GM23248 (cell line): ENCODE data around the gene UBQLNL.

Source experiments
- EZH2 ChIP-seq: fragments of 200-600 bp; sonication (generic); IDR thresholded peaks from 2 replicates; pipeline ENCODE4 v1.6.1; 2018; ENCODE audit warnings: antibody characterized with exemption, mild to moderate bottlenecking; ENCODE audit not compliant: insufficient read depth, poor library complexity, severe bottlenecking
- EZH2phosphoT487 ChIP-seq: fragments of 200-600 bp; sonication (generic); IDR thresholded peaks from 2 replicates; pipeline ENCODE4 v1.6.1; 2018; ENCODE audit warnings: antibody characterized with exemption, moderate library complexity, mild to moderate bottlenecking, low read depth; ENCODE audit not compliant: insufficient read depth

DNA sequence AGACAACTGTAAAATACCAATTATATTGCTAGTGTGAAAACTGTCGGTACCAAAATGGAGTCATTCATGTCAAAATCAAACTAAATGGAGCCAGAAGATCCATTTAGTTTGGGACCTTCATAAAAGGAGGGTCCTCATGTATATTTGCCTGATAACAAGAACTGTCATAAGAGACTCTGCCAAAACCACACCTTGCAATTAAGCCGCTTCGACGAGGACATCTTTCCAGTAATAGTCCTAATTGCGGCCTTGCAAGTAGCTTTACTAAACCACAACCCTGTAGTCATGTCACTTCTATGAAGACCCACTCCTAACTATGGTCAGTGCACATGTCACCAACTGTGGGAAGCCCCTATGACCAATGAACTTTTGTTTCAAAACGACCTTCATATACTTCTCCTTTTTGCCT lies 16.1 kb downstream of the UBQLNL start:
- TF ChIP-seq EZH2 (no peak), EZH2phosphoT487 (no peak)
